Measurements from ENCODE around the gene POLD3.

Gene POLD3

GRCh38 chr11:74681686-74682651 is 89.6 kb downstream of the POLD3 start:
- TF ChIP-seq CTCF (IDR thresholded peaks at IDR 0.05; ENCODE audit: low read depth, low read length): no peak
- H3K4me3 ChIP-seq (ENCODE audit: low read depth, low read length): no peak overlapping the region
- in situ Hi-C loops (cut with HindIII; ENCODE audit: low sequenced_read_pairs): no loop called here
- no peak for DNase-seq (ENCODE audit: low read depth, low spot score)

- H3K4me3 ChIP-seq (ENCODE audit: low read depth, low read length): no peak overlapping the region
- no peak for TF ChIP-seq CTCF (IDR thresholded peaks at IDR 0.05; ENCODE audit: low read depth, low read length)
- no peak for DNase-seq (ENCODE audit: low read depth, low spot score)
- in situ Hi-C loops (cut with HindIII; ENCODE audit: low sequenced_read_pairs): no loop called here
Measured at GRCh38 chr11:74682731-74683278, 90.4 kb downstream of the POLD3 start.

GRCh38 chr11:74683279-74683871 is 91.0 kb downstream of the POLD3 start:
- TF ChIP-seq CTCF (IDR thresholded peaks at IDR 0.05; ENCODE audit: low read depth, low read length): peak; percentile 60
- in situ Hi-C loops (cut with HindIII; ENCODE audit: low sequenced_read_pairs): no loop called here
- DNase-seq (ENCODE audit: low read depth, low spot score): no peak
- H3K4me3 ChIP-seq (ENCODE audit: low read depth, low read length): peak overlapping the region; percentile 0

GRCh38 chr11:74683941-74684481 is 91.6 kb downstream of the POLD3 start:
- no peak overlapping the region for H3K4me3 ChIP-seq (ENCODE audit: low read depth, low read length)
- no peak for DNase-seq (ENCODE audit: low read depth, low spot score)

GRCh38 chr11:74684661-74685060 is 92.3 kb downstream of the POLD3 start:
- no peak overlapping the region for H3K4me3 ChIP-seq (ENCODE audit: low read depth, low read length)
- TF ChIP-seq CTCF (IDR thresholded peaks at IDR 0.05; ENCODE audit: low read depth, low read length): no peak
- in situ Hi-C loops (cut with HindIII; ENCODE audit: low sequenced_read_pairs): no loop called here
- DNase-seq (ENCODE audit: low read depth, low spot score): no peak

More at GRCh38 chr11:74683941-74684481, 91.6 kb downstream of the POLD3 start:
- TF ChIP-seq CTCF (IDR thresholded peaks at IDR 0.05; ENCODE audit: low read depth, low read length): no peak
- in situ Hi-C loops (cut with HindIII; ENCODE audit: low sequenced_read_pairs): no loop called here

GRCh38 chr11:74685338-74685737 is 93.0 kb downstream of the POLD3 start:
- in situ Hi-C loops (cut with HindIII; ENCODE audit: low sequenced_read_pairs): no loop called here
- no peak for TF ChIP-seq CTCF (IDR thresholded peaks at IDR 0.05; ENCODE audit: low read depth, low read length)
- no peak overlapping the region for H3K4me3 ChIP-seq (ENCODE audit: low read depth, low read length)
- DNase-seq (ENCODE audit: low read depth, low spot score): no peak
